Bronchial epithelial cell (primary cell): Measurements from ENCODE around the gene CCDC110. TPM values are rescaled to one million over a fixed set of nuclear protein-coding genes. Genes with fewer than 3 reads are reported as not detected.
A peak's percentile ranks its signal among the peaks of the same experiment; 100 is the strongest.

Experiments
- DNase-seq: peaks from one replicate; pipeline ENCODE4 v3.0.0-alpha.2; 2010; ENCODE audit warnings: low read depth
- FAIRE-seq: peaks from 2 replicates; lab custom pipeline; 2011; peaks lifted over from hg19 to GRCh38; lab: Jason Lieb, UNC
- H3K27me3 ChIP-seq: 2 replicates; pipeline ENCODE4 v1.5.1; 2011; ENCODE audit warnings: low read length; ENCODE audit not compliant: control insufficient read depth, insufficient read depth
- H3K36me3 ChIP-seq: 2 replicates; pipeline ENCODE4 v1.5.1; 2011; ENCODE audit warnings: low read length; ENCODE audit not compliant: control insufficient read depth, insufficient read depth
- H3K4me3 ChIP-seq: 2 replicates; pipeline ENCODE4 v1.5.1; 2011; ENCODE audit warnings: mild to moderate bottlenecking, low read depth, low read length, control low read depth
- total RNA-seq: library from RNA; depleted of rRNA; stranded (reverse); fragments of >200 nt; gene quantifications from 2 replicates; pipeline ENCODE4 v1.2.1, GENCODE V29; 2014
- TF ChIP-seq, protein P1 (sequence below): IDR thresholded peaks from 2 replicates; pipeline ENCODE4 v1.5.1; 2011; ENCODE audit warnings: mild to moderate bottlenecking, moderate library complexity, low read length, control low read depth, inconsistent platforms; ENCODE audit not compliant: insufficient read depth, severe bottlenecking

CCDC110 gene
- total RNA-seq, 1 donor from 2014 or later: under 0.01 TPM

DNA sequence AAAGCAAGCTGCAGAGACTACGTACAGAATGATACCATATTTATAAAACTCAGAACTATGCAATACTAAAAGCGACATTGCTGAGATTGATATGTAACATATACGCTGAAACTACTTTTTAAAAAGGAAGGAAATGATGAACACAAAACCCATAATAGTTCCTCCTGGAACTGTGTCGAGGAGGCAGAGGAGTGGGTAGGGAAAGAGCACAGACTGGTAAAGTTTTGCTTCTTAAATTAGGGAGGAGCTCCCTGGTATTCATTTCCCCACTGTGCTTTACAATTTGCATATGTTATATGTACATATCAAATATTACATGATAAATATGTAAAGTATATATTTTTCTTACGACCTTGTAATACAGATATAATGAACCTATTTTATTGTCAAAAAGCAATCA is 59.7 kb downstream of the CCDC110 start:
- TF ChIP-seq, protein P1, sequence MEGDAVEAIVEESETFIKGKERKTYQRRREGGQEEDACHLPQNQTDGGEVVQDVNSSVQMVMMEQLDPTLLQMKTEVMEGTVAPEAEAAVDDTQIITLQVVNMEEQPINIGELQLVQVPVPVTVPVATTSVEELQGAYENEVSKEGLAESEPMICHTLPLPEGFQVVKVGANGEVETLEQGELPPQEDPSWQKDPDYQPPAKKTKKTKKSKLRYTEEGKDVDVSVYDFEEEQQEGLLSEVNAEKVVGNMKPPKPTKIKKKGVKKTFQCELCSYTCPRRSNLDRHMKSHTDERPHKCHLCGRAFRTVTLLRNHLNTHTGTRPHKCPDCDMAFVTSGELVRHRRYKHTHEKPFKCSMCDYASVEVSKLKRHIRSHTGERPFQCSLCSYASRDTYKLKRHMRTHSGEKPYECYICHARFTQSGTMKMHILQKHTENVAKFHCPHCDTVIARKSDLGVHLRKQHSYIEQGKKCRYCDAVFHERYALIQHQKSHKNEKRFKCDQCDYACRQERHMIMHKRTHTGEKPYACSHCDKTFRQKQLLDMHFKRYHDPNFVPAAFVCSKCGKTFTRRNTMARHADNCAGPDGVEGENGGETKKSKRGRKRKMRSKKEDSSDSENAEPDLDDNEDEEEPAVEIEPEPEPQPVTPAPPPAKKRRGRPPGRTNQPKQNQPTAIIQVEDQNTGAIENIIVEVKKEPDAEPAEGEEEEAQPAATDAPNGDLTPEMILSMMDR: no peak
- no peak for DNase-seq
- FAIRE-seq: no peak
- H3K27me3 ChIP-seq: no peaks in the 10 kb centered on the region
- H3K4me3 ChIP-seq: no peak overlapping the region
- H3K36me3 ChIP-seq: no peaks in the 10 kb centered on the region

DNA sequence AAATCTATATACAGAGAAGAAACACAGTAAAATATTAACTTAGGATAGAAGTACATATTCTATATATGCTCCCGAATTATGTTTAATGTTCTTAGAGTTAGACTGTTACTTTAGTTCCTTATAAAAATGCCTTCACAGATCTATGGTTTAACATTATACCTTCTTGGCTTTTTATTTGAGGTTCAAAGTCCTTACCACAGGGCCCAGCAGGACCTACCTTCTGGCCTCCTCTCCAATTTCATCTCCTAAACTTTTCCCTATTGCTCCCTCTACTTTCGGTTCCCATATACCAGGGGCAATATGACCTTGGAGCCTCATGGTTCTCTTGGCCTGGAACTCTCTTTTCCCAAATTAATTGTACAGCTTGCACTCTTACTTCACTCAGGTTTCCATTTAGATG is 63.1 kb downstream of the CCDC110 start:
- DNase-seq (no peak), FAIRE-seq (no peak)
- Histone ChIP-seq H3K27me3 (no peaks in the 10 kb centered on the region), H3K36me3 (no peaks in the 10 kb centered on the region), H3K4me3 (no peak overlapping the region)
- TF ChIP-seq, protein P1: no peak

DNA sequence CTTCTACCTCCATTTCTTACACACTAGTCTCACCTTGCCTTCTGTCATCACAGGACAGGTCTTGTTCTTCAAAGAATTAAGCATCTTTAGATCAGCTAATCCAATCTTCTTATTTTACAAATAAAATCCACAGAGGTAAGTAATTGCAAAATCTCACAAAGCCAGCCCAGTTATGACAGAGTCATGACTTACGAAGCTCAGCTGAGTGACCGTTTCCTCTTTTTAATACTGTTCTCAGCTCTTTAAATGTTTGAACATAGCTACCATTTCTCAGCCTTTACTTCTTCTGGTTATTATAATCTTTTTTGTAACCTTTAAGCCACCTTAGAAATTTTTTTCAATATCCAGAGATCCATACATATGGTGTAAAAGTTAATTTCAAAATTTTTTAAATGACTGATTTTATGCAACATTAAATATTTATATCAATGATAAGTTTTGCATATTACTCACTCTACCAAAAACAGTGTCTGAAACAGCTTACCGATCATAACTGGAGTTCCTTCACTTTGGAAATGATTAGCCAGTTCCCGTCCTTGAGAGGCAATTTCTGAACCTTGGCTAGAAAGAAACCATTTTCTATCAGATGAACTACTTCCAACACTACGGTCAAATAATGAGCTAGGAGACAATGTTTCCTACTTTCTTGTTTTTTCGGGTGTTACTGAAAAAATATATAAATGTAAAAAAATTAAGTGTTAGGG is 66.1 kb downstream of the CCDC110 start:
- H3K27me3 ChIP-seq: no peaks in the 10 kb centered on the region
- peaks cover 2% of the 10 kb centered on the region for H3K36me3 ChIP-seq
- H3K4me3 ChIP-seq: no peak overlapping the region
- DNase-seq (no peak), FAIRE-seq (no peak)
- TF ChIP-seq, protein P1: no peak

DNA sequence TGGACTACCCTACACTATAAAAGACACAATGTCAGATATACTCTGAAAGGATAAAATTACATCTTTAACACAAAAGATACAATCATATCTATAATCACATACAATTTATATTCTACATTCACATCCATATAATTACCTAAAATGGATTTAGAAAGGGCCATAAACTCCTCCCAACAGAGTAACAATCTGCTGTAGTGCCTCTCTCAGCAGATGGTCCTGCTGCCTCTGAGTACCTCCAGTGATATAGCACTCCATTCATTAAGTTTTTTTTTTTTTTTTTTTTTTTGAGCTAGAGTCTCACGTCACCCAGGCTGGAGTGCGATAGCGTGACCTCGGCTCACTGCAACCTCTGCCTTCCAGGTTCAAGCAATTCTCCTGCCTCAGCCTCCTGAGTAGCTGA is 67.5 kb downstream of the CCDC110 start:
- no peak for FAIRE-seq

DNA sequence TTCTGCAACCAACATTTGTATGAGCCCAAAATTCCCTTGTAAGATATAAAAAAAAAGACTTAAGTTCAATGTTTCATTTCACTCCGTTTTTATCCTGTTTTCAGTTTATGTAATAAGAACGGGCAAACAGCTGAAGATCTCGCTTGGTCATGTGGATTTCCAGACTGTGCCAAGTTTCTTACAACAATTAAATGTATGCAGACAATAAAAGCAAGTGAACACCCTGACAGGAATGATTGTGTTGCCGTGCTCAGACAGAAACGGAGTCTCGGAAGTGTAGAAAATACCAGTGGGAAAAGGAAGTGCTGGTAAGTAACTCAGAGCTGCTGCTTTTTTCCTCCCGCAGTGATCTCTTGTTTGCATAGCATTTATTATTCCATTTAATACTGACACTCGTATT is 72.1 kb downstream of the CCDC110 start:
- TF ChIP-seq, protein P1: no peak
- Histone ChIP-seq H3K36me3 (peaks cover 2% of the 10 kb centered on the region), H3K27me3 (no peaks in the 10 kb centered on the region), H3K4me3 (no peak overlapping the region)
- DNase-seq: peak; percentile 11
- no peak for FAIRE-seq

More for the DNA sequence above, 67.5 kb downstream of the CCDC110 start:
- Histone ChIP-seq H3K27me3 (no peaks in the 10 kb centered on the region), H3K36me3 (peaks cover 2% of the 10 kb centered on the region), H3K4me3 (no peak overlapping the region)
- DNase-seq: no peak
- TF ChIP-seq, protein P1: no peak

DNA sequence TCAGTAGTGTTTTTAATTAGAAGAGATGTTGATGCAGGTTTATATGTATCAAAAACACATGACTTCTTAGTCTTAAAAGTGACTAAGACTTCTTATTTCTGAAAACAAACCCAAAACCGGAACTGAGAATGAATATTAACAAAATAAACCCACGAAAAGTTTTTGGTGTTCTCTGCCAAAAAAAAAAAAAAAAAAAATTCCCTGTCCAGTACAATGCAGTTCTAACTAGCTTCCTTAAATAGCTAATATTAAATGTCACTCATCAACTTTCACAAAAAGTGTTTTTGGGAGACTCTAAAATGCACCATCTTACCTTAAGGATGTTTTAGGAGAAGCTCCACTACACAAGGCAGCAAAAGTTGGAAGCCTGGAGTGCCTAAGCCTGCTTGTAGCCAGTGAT is 72.9 kb downstream of the CCDC110 start:
- Histone ChIP-seq H3K36me3 (peaks cover 2% of the 10 kb centered on the region), H3K27me3 (no peaks in the 10 kb centered on the region), H3K4me3 (no peak overlapping the region)
- TF ChIP-seq, protein P1: no peak
- DNase-seq (no peak), FAIRE-seq (no peak)
